Neural cell (in vitro differentiated cells): ENCODE results near the gene MAPK11. TPM values are rescaled to one million over a fixed set of nuclear protein-coding genes. Genes with fewer than 3 reads are reported as not detected.

Experiments
- H2AFZ ChIP-seq: fragments of 200-600, 300-800 bp; sonication (generic), shearing (Covaris generic); 2 replicates; pipeline ENCODE4 v1.6.0; 2014; ENCODE audit warnings: low read depth, mild to moderate bottlenecking, antibody characterized with exemption, low read length, moderate library complexity
- H3F3A ChIP-seq: fragments of 200-600 bp; shearing (Covaris generic); 2 replicates; pipeline ENCODE4 v1.6.1; 2016; ENCODE audit warnings: mild to moderate bottlenecking, moderate library complexity, mixed read lengths, antibody characterized with exemption, low read length; ENCODE audit not compliant: insufficient read depth, poor library complexity, severe bottlenecking
- H3K27ac ChIP-seq: fragments of 200-600, 300-800 bp; sonication (generic), shearing (Covaris generic); 2 replicates; pipeline ENCODE4 v1.5.1; 2014; ENCODE audit warnings: mild to moderate bottlenecking, low read length, moderate library complexity
- H3K27me3 ChIP-seq: fragments of 300-800, 200-600 bp; sonication (generic), shearing (Covaris generic); 2 replicates; pipeline ENCODE4 v1.6.0; 2014; ENCODE audit warnings: mild to moderate bottlenecking, low read depth, low read length, moderate library complexity; ENCODE audit not compliant: insufficient read depth
- H3K36me3 ChIP-seq: fragments of 300-800, 200-600 bp; sonication (generic), shearing (Covaris generic); 2 replicates; pipeline ENCODE4 v1.5.1; 2014; ENCODE audit warnings: mild to moderate bottlenecking, antibody characterized with exemption, low read length, moderate library complexity; ENCODE audit not compliant: insufficient read depth
- H3K4me2 ChIP-seq: fragments of 300-800, 200-600 bp; sonication (generic), shearing (Covaris generic); 2 replicates; pipeline ENCODE4 v1.6.0; 2014; ENCODE audit warnings: mild to moderate bottlenecking, low read length
- H3K4me3 ChIP-seq: fragments of 300-800, 200-600 bp; sonication (generic), shearing (Covaris generic); 2 replicates; pipeline ENCODE4 v1.5.1; 2014; ENCODE audit warnings: mild to moderate bottlenecking, low read length, moderate library complexity
- H3K79me2 ChIP-seq: fragments of 200-600 bp; shearing (Covaris generic); replicated peaks from 2 replicates; pipeline ENCODE4 v1.6.0; 2014; ENCODE audit warnings: mild to moderate bottlenecking, low read length, moderate library complexity; ENCODE audit not compliant: insufficient read depth
- H3K9ac ChIP-seq: fragments of 300-800, 200-600 bp; sonication (generic), shearing (Covaris generic); 2 replicates; pipeline ENCODE4 v1.6.1; 2016; ENCODE audit warnings: mild to moderate bottlenecking, low read length, mixed read lengths
- H3K9me2 ChIP-seq: fragments of 200-600 bp; shearing (Covaris generic); 2 replicates; pipeline ENCODE4 v1.6.1; 2016; ENCODE audit warnings: mild to moderate bottlenecking, low read length, mixed read lengths; ENCODE audit not compliant: insufficient read depth
- H3K9me3 ChIP-seq: fragments of 200-600, 300-800 bp; sonication (generic), shearing (Covaris generic); 2 replicates; pipeline ENCODE4 v1.6.1; 2016; ENCODE audit warnings: mild to moderate bottlenecking, mixed run types, low read length, moderate library complexity, mixed read lengths
- H4K20me1 ChIP-seq: fragments of 200-600 bp; shearing (Covaris generic); 2 replicates; pipeline ENCODE4 v1.6.1; 2016; ENCODE audit warnings: mild to moderate bottlenecking, mixed run types; ENCODE audit not compliant: insufficient read depth
- EP300 ChIP-seq: fragments of 450-650 bp; conservative IDR thresholded peaks from 2 replicates; pipeline ENCODE4 v1.6.1; 2014; ENCODE audit warnings: antibody characterized with exemption, mild to moderate bottlenecking, moderate library complexity; ENCODE audit not compliant: poor library complexity, severe bottlenecking
- EZH2 ChIP-seq: fragments of 200-600, 300-800 bp; shearing (Covaris generic), sonication (generic); IDR thresholded peaks from 2 replicates; pipeline ENCODE4 v1.6.1; 2014; ENCODE audit warnings: antibody characterized with exemption, low read length, borderline replicate concordance, mild to moderate bottlenecking; ENCODE audit not compliant: insufficient read depth, poor library complexity, severe bottlenecking
- MXI1 ChIP-seq: fragments of 450-650 bp; conservative IDR thresholded peaks from 2 replicates; pipeline ENCODE4 v1.6.1; 2014; ENCODE audit warnings: antibody characterized with exemption, mild to moderate bottlenecking; ENCODE audit not compliant: poor library complexity, severe bottlenecking
- POLR2AphosphoS5 ChIP-seq: IDR thresholded peaks from 2 replicates; pipeline ENCODE4 v1.6.1; 2012
- RAD21 ChIP-seq: fragments of 450-650 bp; conservative IDR thresholded peaks from 2 replicates; pipeline ENCODE4 v1.6.1; 2014; ENCODE audit warnings: antibody characterized with exemption, mild to moderate bottlenecking, moderate library complexity
- SMC3 ChIP-seq: fragments of 450-650 bp; conservative IDR thresholded peaks from 2 replicates; pipeline ENCODE4 v1.6.1; 2014; ENCODE audit warnings: antibody characterized with exemption, mild to moderate bottlenecking, moderate library complexity; ENCODE audit not compliant: poor library complexity
- TAF1 ChIP-seq: IDR thresholded peaks from 2 replicates; pipeline ENCODE4 v1.6.1; 2012; ENCODE audit warnings: low read depth
- polyA plus RNA-seq: library from polyadenylated mRNA; depleted of rRNA; stranded (reverse); fragments of >200 nt; gene quantifications from 2 replicates; pipeline ENCODE4 v1.2.3, GENCODE V29; 2014
- TF ChIP-seq, protein P1 (sequence below): IDR thresholded peaks from 2 replicates; pipeline ENCODE4 v1.6.1; 2012; ENCODE audit warnings: borderline replicate concordance
- TF ChIP-seq, protein P2 (sequence below): fragments of 450-650 bp; IDR thresholded peaks from 2 replicates; pipeline ENCODE4 v1.5.1; 2014; ENCODE audit warnings: antibody characterized with exemption, mild to moderate bottlenecking, moderate library complexity; ENCODE audit not compliant: poor library complexity, severe bottlenecking

Gene MAPK11
- polyA plus RNA-seq, 1 donor from 2014 or later, result 36.3 TPM

DNA sequence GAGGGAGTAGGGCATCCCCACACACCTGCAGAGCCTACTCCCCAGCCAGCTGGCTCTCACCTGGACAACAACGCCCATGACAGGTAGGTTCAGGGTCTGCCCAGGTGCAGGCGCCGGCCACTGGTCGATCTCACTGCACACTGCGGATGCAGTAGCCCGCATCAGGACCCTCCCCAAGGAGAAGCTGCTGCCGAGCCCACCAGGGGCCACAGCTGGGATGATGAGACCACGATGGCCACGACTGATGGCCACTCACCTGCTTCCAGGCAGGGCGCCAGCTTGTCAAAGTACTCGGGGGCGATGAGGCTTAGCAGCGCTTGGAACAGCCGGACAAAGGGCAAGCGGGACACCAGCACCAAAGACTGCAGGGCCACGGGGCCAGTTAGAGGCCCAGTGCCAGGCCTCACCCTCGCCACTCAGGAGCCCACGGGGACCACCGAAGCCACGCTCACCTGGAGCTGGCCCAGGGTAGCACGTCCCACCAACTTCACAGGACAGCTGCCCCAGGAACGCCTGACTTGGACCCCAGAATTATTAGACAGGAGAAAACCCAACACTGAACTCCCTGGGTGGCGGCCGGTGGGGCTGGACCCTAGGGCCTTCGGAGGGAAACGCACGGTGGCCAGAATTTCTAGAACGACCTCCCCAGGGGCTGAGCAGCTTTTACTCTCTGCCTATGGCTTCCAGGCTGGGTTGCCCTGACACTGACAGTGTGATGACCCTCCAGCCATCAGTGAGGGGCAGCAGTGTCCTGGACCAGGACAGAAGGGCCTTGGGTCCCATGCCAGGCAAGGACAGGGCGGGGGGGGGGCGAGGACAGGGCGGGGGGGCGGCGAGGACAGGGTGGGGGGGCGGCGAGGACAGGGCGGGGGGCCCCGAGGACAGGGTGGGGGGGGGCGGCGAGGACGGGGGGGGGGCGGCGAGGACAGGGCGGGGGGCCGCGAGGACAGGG lies 46.2 kb upstream of the MAPK11 start:
- Histone ChIP-seq H3F3A (no peaks in the 10 kb centered on the region), H3K4me2 (no peak overlapping the region), H3K27ac (no peak overlapping the region), H2AFZ (no peak overlapping the region), H3K9ac (no peak overlapping the region), H3K36me3 (no peaks in the 10 kb centered on the region), H3K9me2 (no peaks in the 10 kb centered on the region), H3K27me3 (no peaks in the 10 kb centered on the region), H3K9me3 (no peaks in the 10 kb centered on the region), H4K20me1 (no peaks in the 10 kb centered on the region), H3K79me2 (no peaks in the 10 kb centered on the region), H3K4me3 (no peak overlapping the region)
- TF ChIP-seq EP300 (no peak), TAF1 (no peak), MXI1 (no peak)
- TF ChIP-seq, protein P1, sequence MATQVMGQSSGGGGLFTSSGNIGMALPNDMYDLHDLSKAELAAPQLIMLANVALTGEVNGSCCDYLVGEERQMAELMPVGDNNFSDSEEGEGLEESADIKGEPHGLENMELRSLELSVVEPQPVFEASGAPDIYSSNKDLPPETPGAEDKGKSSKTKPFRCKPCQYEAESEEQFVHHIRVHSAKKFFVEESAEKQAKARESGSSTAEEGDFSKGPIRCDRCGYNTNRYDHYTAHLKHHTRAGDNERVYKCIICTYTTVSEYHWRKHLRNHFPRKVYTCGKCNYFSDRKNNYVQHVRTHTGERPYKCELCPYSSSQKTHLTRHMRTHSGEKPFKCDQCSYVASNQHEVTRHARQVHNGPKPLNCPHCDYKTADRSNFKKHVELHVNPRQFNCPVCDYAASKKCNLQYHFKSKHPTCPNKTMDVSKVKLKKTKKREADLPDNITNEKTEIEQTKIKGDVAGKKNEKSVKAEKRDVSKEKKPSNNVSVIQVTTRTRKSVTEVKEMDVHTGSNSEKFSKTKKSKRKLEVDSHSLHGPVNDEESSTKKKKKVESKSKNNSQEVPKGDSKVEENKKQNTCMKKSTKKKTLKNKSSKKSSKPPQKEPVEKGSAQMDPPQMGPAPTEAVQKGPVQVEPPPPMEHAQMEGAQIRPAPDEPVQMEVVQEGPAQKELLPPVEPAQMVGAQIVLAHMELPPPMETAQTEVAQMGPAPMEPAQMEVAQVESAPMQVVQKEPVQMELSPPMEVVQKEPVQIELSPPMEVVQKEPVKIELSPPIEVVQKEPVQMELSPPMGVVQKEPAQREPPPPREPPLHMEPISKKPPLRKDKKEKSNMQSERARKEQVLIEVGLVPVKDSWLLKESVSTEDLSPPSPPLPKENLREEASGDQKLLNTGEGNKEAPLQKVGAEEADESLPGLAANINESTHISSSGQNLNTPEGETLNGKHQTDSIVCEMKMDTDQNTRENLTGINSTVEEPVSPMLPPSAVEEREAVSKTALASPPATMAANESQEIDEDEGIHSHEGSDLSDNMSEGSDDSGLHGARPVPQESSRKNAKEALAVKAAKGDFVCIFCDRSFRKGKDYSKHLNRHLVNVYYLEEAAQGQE, result no peak
- TF ChIP-seq, protein P2, sequence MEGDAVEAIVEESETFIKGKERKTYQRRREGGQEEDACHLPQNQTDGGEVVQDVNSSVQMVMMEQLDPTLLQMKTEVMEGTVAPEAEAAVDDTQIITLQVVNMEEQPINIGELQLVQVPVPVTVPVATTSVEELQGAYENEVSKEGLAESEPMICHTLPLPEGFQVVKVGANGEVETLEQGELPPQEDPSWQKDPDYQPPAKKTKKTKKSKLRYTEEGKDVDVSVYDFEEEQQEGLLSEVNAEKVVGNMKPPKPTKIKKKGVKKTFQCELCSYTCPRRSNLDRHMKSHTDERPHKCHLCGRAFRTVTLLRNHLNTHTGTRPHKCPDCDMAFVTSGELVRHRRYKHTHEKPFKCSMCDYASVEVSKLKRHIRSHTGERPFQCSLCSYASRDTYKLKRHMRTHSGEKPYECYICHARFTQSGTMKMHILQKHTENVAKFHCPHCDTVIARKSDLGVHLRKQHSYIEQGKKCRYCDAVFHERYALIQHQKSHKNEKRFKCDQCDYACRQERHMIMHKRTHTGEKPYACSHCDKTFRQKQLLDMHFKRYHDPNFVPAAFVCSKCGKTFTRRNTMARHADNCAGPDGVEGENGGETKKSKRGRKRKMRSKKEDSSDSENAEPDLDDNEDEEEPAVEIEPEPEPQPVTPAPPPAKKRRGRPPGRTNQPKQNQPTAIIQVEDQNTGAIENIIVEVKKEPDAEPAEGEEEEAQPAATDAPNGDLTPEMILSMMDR, result no peak

DNA sequence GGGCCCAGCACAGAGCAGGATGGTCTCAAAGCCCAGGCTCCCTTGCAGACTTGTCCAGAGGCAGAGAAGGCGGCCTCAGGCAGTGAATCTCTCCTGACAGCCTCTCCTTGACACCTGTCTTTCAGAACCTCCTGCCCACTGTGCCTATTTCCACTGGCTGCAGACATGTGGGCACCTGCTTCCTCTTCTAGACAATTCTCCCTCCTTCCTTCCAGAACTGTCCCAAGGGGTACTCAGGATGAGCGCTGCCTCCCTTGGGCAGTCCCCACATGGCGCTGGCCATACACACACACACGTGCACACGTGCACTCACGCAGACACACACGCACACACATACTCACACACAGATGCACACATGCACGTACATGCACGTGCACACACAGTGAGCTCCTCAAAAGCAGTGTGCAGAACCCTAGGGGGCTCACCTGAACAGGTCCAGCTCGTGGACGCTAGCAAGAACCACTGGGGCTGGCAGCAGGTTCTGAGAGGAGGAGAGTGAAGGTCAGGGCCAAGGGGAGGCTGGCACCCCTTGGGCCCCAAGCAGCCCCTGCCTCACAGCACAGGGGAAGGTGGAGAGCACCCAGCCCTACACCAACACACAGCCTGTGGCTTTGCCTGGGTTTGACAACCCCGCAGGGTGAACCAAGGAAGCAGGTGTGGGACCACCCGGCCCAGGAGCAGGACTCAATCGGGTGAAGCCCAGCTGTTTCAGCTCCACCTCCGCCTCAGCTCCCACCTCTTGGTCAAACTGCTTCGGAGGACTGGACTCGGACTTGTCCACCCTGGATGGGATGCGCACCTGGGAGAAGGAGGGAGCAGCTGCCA lies 45.3 kb upstream of the MAPK11 start:
- H3K36me3 ChIP-seq, result no peaks in the 10 kb centered on the region
- H3K27ac ChIP-seq, result no peak overlapping the region
- H3K9me3 ChIP-seq, result no peaks in the 10 kb centered on the region
- no peaks in the 10 kb centered on the region for H3K79me2 ChIP-seq
- H3K27me3 ChIP-seq, result no peaks in the 10 kb centered on the region
- no peaks in the 10 kb centered on the region for H3K9me2 ChIP-seq
- H4K20me1 ChIP-seq, result no peaks in the 10 kb centered on the region
- no peak overlapping the region for H2AFZ ChIP-seq
- no peak overlapping the region for H3K4me2 ChIP-seq
- TF ChIP-seq TAF1 (no peak), SMC3 (no peak), RAD21 (no peak), MXI1 (no peak), EZH2 (no peak), EP300 (no peak), POLR2AphosphoS5 (no peak)
- TF ChIP-seq, protein P1, result no peak
- TF ChIP-seq, protein P2, result no peak
- no peak overlapping the region for H3K4me3 ChIP-seq
- H3K9ac ChIP-seq, result no peak overlapping the region
- H3F3A ChIP-seq, result no peaks in the 10 kb centered on the region
